SK-N-MC (cell line): Measurements from ENCODE around the gene PDIA2.

Experiments
- DNase-seq: peaks from one replicate; pipeline ENCODE4 v3.0.0-alpha.2; 2011; ENCODE audit warnings: low read depth, low spot score
- H3K27ac ChIP-seq: fragments of 200-600 bp; sonication (generic); 2 replicates; pipeline ENCODE4 v1.5.1; 2016; ENCODE audit warnings: mixed run types
- H3K36me3 ChIP-seq: fragments of 200-600 bp; sonication (generic); 2 replicates; pipeline ENCODE4 v1.6.1; 2017; ENCODE audit warnings: antibody characterized with exemption, low read length, mixed read lengths; ENCODE audit not compliant: insufficient read depth
- H3K4me3 ChIP-seq: fragments of 200-600 bp; sonication (generic); 2 replicates; pipeline ENCODE4 v1.5.1; 2016
- H3K9ac ChIP-seq: fragments of 200-600 bp; sonication (generic); 2 replicates; pipeline ENCODE4 v1.8.0; 2017; ENCODE audit warnings: mixed run types, mixed read lengths; ENCODE audit not compliant: insufficient read length
- H3K9me3 ChIP-seq: fragments of 200-600 bp; sonication (generic); 2 replicates; pipeline ENCODE4 v1.6.1; 2017; ENCODE audit warnings: low read depth, mild to moderate bottlenecking, antibody characterized with exemption, low read length, moderate library complexity, mixed read lengths
- EZH2 ChIP-seq: fragments of 200-600 bp; sonication (generic); IDR thresholded peaks from one replicate; pipeline ENCODE4 v1.6.1; 2017; ENCODE audit warnings: antibody characterized with exemption
- FOXP2 ChIP-seq: optimal IDR thresholded peaks from 2 replicates; pipeline ENCODE3; 2011; ENCODE audit warnings: mild to moderate bottlenecking, moderate library complexity; ENCODE audit not compliant: insufficient read depth; ENCODE audit errors: extremely low read length, control extremely low read depth
- POLR2AphosphoS5 ChIP-seq: IDR thresholded peaks from 2 replicates; pipeline ENCODE4 v1.6.1; 2012; ENCODE audit warnings: mild to moderate bottlenecking, low read depth, low read length, borderline replicate concordance

PDIA2 gene

DNA sequence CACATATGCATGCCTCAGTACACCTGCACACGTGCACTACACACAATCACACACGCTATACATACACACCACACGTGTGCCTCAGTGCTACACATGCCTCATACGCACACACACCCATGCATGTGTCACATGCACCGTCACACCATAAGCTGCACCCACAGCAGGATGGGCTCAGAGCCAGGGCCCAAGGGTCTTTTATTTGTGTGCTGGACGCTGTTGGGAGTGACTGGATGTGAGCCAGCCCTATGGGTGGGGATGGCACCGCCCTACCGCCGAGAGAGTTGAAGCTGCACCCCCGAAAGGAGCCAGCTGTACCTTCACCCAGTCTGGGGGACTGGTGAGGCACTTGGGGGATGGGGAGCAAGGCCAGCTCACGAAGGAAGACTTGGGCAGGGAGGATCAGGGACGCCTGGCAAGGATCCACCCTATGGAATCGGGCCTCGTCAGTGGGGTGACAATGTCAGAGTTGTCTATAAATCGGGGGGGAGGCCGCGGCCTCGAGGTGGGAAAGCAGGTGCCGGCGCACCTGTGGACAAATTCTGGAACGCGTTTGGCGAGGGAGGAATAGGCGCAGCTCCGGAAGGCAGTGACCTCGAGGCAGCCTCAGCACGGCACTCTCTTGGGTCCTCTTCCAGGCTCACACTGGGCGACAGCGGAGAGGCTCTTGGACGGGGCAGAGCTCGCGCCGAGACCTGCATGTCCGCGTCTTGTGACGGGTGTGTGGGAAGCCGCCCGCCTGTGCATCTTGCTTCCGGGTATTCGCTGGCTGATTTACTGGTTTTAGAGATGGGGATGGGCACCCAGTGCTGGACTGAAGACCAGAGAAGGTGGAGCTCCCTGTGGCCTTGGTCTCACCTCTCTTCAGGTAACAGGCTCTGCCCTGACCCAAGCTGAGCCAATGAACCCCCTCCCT is 14.6 kb upstream of the PDIA2 start:
- DNase-seq, result no peak
- no peaks in the 10 kb centered on the region for H3K36me3 ChIP-seq
- H3K27ac ChIP-seq, result no peak overlapping the region
- H3K9me3 ChIP-seq, result no peaks in the 10 kb centered on the region
- H3K9ac ChIP-seq, result no peak overlapping the region
- TF ChIP-seq EZH2 (no peak), POLR2AphosphoS5 (no peak), FOXP2 (no peak)
- no peak overlapping the region for H3K4me3 ChIP-seq

DNA sequence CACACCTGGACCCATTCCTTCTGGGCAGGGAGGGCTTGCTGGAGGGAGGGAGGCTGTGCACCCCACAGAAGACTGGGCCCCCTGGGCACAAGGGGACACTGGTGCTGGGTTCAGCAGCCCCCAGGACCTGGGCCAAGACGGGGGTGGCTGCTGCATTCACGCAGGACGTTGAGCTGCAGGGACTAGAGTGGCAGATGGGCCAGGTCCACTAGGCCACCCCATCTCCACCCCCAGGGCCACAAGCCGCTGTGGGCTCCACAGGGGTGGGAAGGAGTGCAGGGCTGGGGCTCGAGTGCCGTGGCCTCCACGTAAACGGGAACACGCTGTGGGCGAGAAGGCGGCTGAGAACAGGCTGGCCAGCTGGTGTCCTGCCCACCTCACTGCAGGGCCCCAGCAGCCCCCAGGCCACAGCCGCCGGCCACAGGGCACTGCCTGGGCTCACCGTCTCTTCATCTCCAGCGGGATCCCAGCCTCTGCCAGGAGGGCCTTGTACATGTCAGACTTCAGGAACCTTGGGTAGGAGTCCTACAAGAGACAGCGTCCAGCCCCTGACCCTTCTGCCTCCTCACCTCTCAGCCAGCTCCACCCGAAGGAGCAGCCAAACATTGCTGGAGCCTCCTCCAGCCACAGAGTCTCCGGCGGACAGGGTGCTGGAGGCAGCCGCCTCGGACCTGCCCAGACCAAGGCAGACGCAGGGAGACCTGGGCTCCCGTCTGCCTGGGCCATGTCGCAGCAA is 13.7 kb upstream of the PDIA2 start:
- DNase-seq, result no peak
- no peaks in the 10 kb centered on the region for H3K9me3 ChIP-seq
- H3K27ac ChIP-seq, result no peak overlapping the region
- TF ChIP-seq EZH2, result no peak
- TF ChIP-seq FOXP2, result no peak
- no peak for TF ChIP-seq POLR2AphosphoS5
- H3K36me3 ChIP-seq, result no peaks in the 10 kb centered on the region
- no peak overlapping the region for H3K4me3 ChIP-seq
- no peak overlapping the region for H3K9ac ChIP-seq

DNA sequence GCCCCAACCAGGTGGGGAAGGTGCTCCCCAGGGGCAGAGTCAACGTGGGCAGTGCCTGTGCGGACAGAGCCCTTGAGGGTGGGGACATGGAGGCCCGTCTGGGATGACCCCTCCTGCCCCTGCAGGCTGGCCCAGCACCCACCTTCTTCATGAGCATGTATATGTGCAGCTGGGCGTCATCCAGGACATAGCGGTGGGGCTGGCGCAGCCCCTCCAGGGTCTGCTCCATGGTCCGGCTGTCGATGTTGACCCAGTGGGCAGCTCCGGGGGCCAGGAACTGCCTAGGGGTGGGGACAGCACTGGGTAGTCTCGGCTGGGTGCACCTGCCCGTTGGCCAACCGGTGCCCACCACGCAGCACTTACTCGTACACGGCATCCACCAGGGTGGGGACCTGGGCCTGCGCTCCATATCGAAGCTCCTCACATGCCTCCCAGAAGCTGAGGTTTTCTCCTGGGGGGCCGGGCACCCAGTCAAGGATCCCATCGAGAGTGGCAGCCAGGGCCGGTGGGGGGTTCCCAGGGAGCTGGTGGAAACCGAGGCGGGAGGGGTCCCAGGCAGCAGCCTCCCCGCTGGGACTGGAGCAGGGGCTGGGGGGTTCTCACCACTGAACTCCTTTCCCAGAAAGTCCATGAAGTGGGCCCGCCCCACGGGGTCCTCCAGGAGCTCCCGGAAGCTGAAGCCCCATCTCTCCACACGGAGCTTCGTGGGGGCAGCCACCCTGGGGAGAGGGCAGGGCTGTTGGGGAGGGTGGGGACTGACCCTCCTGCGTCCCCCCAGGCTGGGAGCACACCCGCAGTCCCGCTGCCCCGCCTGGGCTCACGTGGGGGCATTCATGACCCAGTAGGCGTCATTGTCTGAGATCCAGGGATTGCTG is 12.3 kb upstream of the PDIA2 start:
- Histone ChIP-seq H3K27ac (no peak overlapping the region), H3K9me3 (no peaks in the 10 kb centered on the region), H3K4me3 (no peak overlapping the region), H3K9ac (no peak overlapping the region), H3K36me3 (no peaks in the 10 kb centered on the region)
- TF ChIP-seq EZH2 (no peak), POLR2AphosphoS5 (no peak), FOXP2 (no peak)
- DNase-seq, result no peak

DNA sequence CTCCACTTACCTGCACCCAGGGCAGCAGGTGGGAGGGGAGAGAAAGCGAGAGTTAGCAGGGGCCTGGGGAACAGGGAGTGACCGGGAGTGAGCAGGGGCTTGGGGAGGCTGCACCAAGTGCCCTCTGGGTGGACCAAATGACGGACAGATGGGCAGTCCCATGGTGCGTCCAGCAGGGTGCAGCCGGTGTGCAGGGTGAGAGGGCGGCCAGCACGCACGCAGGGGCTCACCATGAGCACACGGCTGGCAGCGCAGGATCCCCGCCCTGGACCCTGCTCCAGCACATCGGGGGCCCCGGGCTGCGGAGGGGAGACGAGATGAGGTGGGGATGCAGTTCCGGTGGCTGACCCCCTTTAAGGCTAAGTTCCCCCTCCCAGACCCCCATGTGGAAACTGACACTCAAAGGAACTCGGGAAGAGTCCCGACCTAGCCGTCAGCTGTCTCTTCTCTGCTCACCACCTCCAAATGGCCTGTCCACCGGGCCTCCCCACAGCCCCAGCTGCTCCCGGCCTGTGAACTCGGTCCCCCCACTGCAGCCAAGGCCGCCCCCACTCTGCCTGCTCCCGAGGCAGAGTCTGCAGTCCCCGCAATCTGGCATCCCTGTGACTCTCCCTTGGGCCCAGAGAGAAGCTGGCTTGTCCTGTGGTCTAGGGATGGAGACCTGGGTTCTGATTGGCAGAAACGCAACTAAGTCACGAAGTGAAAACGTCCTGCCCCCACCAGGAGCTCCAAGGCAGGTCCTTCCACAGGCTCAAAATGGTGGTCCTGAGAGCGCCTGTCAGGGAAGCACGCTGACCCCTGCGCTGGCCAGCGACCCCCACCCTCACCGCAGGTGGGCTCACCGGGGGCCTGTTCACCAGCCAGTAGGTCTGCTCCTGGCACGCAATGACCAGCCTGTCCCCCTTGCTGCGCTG is 10.1 kb upstream of the PDIA2 start:
- H3K27ac ChIP-seq, result no peak overlapping the region
- H3K9ac ChIP-seq, result no peak overlapping the region
- no peaks in the 10 kb centered on the region for H3K36me3 ChIP-seq
- TF ChIP-seq POLR2AphosphoS5, result no peak
- no peak for TF ChIP-seq FOXP2
- TF ChIP-seq EZH2, result no peak
- H3K4me3 ChIP-seq, result no peak overlapping the region
- H3K9me3 ChIP-seq, result no peaks in the 10 kb centered on the region
- no peak for DNase-seq

DNA sequence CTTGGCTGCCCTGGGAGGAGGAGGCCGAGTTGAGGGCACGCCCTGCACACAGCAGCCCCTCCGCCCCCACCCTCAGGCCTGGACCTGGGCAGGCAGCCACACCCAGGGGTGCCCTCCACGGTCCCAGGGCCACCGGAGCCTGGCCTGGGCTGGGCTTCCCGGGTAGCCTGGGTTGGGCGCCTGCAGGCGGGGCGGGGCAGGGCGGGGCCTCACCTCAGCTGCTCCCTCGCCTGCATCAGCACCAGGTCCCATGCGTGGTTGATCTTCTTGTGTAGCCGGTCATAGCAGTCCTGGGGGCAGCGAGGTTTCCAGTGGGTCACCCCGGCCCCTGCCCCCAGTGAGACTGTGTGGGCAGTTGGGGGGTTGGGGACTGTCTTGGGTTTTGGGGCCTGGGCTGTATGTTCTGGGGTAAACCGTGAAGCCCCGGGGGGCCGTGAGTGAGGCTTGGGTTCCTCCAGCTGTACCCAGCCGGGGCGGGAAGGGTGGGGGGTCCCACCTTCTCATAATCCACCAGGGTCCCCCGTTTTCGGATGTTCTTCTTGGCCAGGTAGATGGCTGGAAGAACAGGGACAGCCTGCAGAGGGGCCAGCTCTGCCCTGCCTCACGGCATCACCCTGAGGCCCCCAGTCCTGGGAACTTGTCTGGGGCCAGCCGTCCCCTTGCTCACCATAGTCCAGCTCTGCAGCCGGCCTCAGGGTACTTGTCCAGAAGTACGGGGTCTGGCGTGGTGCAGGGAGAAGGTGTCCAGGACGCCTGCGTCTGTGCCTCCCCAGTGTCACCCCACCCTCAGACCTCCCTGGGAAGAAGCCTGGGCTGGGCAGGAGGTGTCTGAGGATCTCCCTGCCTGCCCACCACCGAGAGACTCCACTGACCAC is 9.2 kb upstream of the PDIA2 start:
- Histone ChIP-seq H3K4me3 (no peak overlapping the region), H3K27ac (no peak overlapping the region), H3K36me3 (no peaks in the 10 kb centered on the region), H3K9me3 (no peaks in the 10 kb centered on the region), H3K9ac (no peak overlapping the region)
- TF ChIP-seq EZH2, result no peak
- TF ChIP-seq FOXP2, result no peak
- no peak for TF ChIP-seq POLR2AphosphoS5
- DNase-seq, result no peak

DNA sequence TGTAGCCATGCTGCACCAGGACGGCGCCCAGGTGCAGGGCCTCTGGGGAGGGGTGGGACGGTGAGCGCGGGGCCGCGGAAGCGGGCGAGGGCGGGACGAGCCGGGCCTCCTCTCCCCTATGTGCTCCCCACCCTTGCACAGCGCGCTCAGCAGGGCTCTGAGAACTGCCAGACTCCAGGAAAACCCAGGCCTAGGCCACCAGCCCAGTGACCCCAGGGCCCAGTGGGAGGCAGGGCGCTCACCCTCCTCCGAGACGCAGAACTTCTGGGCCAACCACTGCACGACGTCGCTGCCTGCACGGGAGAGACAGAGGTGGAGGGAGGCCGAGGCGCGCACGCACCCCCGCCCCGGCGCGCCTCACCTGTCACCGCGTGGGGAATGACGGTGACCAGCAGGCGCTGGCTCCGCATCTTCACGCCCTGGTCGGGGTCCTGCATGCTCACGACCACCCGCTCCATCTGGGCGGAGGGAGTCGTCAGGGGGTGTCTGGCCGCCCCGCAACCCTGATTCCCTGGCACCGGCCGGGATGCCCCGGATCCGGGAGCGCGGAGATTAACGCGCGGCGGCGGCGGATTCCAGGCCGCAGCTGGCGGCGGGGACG is 7.8 kb upstream of the PDIA2 start:
- H3K9ac ChIP-seq, result no peak overlapping the region
- H3K4me3 ChIP-seq, result no peak overlapping the region

More for the DNA sequence above, 7.8 kb upstream of the PDIA2 start:
- no peaks in the 10 kb centered on the region for H3K36me3 ChIP-seq
- no peak for TF ChIP-seq FOXP2
- no peak for TF ChIP-seq EZH2
- no peak for TF ChIP-seq POLR2AphosphoS5
- H3K27ac ChIP-seq, result no peak overlapping the region
- H3K9me3 ChIP-seq, result no peaks in the 10 kb centered on the region
- DNase-seq, result no peak
